Osteocyte (in vitro differentiated cells): ENCODE measurements around the gene APBB1IP. TPM values are rescaled to one million over a fixed set of nuclear protein-coding genes. Genes with fewer than 3 reads are reported as not detected.
"Not testable (repeated sequence)": the region's sequence is repeated elsewhere in the genome, so short reads cannot be mapped to it uniquely, and the experiment has no call there.

Source experiments
- DNase-seq: peaks from one replicate; pipeline ENCODE4 v3.0.0; 2021; ENCODE audit warnings: mixed read lengths; ENCODE audit not compliant: unreplicated experiment; ENCODE audit errors: extremely low spot score
- H3K27ac Mint-ChIP-seq: one replicate; pipeline ENCODE4 v1.8.0; 2021; ENCODE audit warnings: mild to moderate bottlenecking, mixed read lengths; ENCODE audit not compliant: unreplicated experiment
- H3K27me3 Mint-ChIP-seq: one replicate; pipeline ENCODE4 v1.8.0; 2021; ENCODE audit warnings: mixed read lengths; ENCODE audit not compliant: unreplicated experiment
- H3K36me3 Mint-ChIP-seq: one replicate; pipeline ENCODE4 v1.8.0; 2021; ENCODE audit warnings: mixed read lengths; ENCODE audit not compliant: unreplicated experiment
- H3K4me1 Mint-ChIP-seq: one replicate; pipeline ENCODE4 v1.8.0; 2021; ENCODE audit warnings: mixed read lengths; ENCODE audit not compliant: unreplicated experiment
- H3K4me3 Mint-ChIP-seq: one replicate; pipeline ENCODE4 v1.8.0; 2021; ENCODE audit warnings: mild to moderate bottlenecking, moderate library complexity, mixed read lengths; ENCODE audit not compliant: unreplicated experiment
- H3K9me3 Mint-ChIP-seq: one replicate; pipeline ENCODE4 v1.8.0; 2021; ENCODE audit warnings: mixed read lengths; ENCODE audit not compliant: unreplicated experiment
- total RNA-seq: library from RNA; stranded (reverse); gene quantifications from 2 replicates; pipeline ENCODE4 v1.2.1, GENCODE V29; 2021
- TF ChIP-seq, protein P1 (sequence below): fragments of 200-600 bp; sonication (generic); IDR thresholded peaks from 2 replicates; pipeline ENCODE4 v1.5.0; 2021; ENCODE audit warnings: antibody characterized with exemption, mild to moderate bottlenecking, moderate library complexity

APBB1IP gene
- total RNA-seq, 1 donor from 2014 or later = not detected

DNA sequence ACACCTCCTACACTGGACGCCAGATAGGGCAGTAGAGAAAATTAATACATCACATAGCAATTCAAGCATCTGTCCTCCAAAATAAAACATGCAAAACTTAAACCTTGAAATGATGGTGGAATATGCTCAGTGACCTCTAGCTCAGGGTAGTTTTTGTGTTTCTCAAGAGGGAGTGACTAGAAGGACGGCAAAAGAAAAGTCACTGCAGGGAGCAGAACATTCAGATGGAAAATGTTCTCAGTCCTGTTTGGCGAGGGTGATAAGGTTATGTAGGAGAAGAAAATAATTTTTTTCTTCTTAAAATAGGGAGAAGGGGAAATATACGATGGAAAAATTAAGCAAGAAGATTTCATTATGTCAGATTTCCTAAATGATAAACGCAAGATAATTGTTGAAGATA lies 50.9 kb downstream of the APBB1IP start:
- no peaks in the 10 kb centered on the region for H3K27me3 Mint-ChIP-seq
- TF ChIP-seq, protein P1, sequence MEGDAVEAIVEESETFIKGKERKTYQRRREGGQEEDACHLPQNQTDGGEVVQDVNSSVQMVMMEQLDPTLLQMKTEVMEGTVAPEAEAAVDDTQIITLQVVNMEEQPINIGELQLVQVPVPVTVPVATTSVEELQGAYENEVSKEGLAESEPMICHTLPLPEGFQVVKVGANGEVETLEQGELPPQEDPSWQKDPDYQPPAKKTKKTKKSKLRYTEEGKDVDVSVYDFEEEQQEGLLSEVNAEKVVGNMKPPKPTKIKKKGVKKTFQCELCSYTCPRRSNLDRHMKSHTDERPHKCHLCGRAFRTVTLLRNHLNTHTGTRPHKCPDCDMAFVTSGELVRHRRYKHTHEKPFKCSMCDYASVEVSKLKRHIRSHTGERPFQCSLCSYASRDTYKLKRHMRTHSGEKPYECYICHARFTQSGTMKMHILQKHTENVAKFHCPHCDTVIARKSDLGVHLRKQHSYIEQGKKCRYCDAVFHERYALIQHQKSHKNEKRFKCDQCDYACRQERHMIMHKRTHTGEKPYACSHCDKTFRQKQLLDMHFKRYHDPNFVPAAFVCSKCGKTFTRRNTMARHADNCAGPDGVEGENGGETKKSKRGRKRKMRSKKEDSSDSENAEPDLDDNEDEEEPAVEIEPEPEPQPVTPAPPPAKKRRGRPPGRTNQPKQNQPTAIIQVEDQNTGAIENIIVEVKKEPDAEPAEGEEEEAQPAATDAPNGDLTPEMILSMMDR = no peak
- no peak for DNase-seq
- no peaks in the 10 kb centered on the region for H3K9me3 Mint-ChIP-seq
- peaks cover 7% of the 10 kb centered on the region for H3K4me1 Mint-ChIP-seq
- H3K36me3 Mint-ChIP-seq = no peaks in the 10 kb centered on the region
- no peak overlapping the region for H3K27ac Mint-ChIP-seq
- H3K4me3 Mint-ChIP-seq = no peak overlapping the region

DNA sequence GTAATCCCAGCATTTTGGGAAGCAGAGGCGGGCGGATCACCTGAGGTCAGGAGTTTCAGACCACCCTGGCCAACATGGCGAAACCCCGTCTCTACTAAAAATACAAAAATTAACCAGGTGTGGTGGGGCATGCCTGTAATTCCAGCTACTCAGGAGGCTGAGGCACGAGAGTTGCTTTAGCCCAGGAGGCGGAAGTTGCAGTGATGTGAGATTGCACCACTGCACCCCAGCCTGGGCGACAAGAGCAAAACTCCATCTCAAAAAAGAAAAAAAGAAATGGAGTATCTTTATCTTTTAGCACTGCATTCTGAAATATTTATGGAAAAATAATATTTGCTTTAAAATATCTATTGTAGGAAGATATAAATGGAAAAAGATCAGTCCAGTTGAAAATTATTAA lies 52.2 kb downstream of the APBB1IP start:
- not testable (repeated sequence) for H3K27ac Mint-ChIP-seq, H3K27me3 Mint-ChIP-seq, H3K4me1 Mint-ChIP-seq, H3K9me3 Mint-ChIP-seq, H3K4me3 Mint-ChIP-seq, H3K36me3 Mint-ChIP-seq, DNase-seq

DNA sequence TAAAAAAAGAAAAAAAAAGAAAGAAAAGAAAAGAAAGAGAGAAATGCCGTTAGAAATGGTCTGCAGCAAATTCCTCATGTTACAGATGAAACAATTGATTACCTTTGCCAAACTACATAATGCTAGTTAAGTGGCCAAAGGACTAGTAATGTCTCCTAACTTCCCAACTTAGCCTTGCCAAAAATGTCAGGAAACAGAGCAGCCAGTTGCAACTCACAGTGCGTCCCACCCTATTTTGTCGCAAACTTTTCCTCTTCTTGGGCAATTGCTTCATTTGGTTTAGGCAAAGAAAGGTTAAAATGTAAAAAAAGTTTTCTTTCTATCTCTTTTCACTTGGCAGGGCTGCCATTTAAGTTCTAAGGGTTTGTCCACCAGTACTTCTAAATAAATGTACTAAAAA lies 53.1 kb downstream of the APBB1IP start:
- no peaks in the 10 kb centered on the region for H3K27me3 Mint-ChIP-seq
- TF ChIP-seq, protein P1 = no peak
- H3K4me3 Mint-ChIP-seq = no peak overlapping the region
- DNase-seq = no peak
- no peak overlapping the region for H3K27ac Mint-ChIP-seq
- H3K36me3 Mint-ChIP-seq = no peaks in the 10 kb centered on the region
- H3K4me1 Mint-ChIP-seq = peaks cover 7% of the 10 kb centered on the region
- H3K9me3 Mint-ChIP-seq = no peaks in the 10 kb centered on the region

DNA sequence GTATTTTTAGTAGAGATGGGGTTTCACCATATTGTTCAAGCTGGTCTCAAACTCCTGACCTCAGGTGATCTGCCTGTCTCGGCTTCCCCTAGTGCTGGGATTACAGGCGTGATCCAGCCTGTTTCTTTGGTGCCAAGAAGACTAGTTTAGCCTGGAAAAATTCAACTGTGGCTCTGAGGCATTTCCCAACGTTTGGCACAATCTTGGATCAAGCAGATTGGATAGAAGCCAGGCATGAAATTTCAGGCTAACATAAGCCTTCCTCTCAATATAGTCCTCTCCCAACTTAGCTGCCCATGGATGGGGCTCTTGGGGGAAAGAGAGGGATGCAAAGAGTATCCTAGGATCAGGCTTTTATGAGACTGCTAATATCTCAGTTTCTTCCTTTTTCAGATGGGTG lies 53.8 kb downstream of the APBB1IP start:
- Mint-ChIP-seq H3K27me3 (no peaks in the 10 kb centered on the region), H3K27ac (no peak overlapping the region), H3K4me3 (no peak overlapping the region), H3K4me1 (peaks cover 5% of the 10 kb centered on the region), H3K9me3 (no peaks in the 10 kb centered on the region), H3K36me3 (no peaks in the 10 kb centered on the region)
- no peak for DNase-seq
- TF ChIP-seq, protein P1 = no peak

DNA sequence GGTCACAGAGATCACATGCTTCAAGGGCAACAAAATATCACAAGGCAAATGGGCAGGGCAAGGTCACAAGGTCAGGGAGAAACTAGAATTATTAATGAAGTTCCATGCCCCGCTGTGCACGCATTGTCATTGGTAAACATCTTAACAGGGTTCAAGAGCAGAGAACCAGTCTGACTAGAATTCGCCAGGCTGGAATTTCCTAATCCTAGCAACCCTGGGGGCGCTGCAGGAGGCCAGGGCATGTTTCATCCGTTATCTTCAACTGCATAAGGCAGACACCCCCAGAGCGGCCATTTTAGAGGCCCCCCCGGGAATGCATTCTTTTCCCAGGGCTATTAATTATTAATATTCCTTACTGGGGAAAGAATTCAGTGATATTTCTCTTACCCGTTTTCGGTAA lies 54.6 kb downstream of the APBB1IP start:
- not testable (repeated sequence) for H3K36me3 Mint-ChIP-seq, H3K27me3 Mint-ChIP-seq, DNase-seq, H3K27ac Mint-ChIP-seq, H3K4me1 Mint-ChIP-seq, H3K9me3 Mint-ChIP-seq, H3K4me3 Mint-ChIP-seq

DNA sequence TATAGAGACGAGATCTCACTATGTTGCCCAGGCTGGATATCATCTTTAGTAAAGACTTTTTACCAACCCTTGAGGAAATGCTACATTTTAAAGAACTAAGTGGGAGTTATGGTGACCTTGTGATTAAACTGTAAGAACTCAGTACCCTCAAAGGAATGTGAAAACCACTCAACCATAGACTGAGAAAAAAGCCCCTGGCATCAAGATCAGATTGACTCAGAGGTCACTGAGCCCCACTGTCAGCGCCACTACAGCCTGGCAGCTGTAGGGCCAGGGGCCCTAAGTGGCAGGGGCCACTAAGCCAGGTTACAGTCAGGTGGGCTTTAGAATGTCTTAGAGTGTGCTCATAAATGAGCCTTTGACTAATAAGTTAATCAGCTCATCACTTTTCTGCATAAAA lies 55.9 kb downstream of the APBB1IP start:
- Mint-ChIP-seq H3K27me3 (no peaks in the 10 kb centered on the region), H3K4me1 (no peaks in the 10 kb centered on the region), H3K4me3 (no peak overlapping the region), H3K36me3 (no peaks in the 10 kb centered on the region), H3K27ac (no peak overlapping the region), H3K9me3 (no peaks in the 10 kb centered on the region)
- TF ChIP-seq, protein P1 = no peak
- DNase-seq = no peak
